K562 (cell line): ENCODE data around the gene HMCN2. TPM values are rescaled to one million over a fixed set of nuclear protein-coding genes. Genes with fewer than 3 reads are reported as not detected.

Experiments
- ATAC-seq: fragments of 200-7000 bp; cut with Tn5 transposase; 3 replicates; pipeline ENCODE4 v1.9.1; 2020; ENCODE audit warnings: moderate library complexity
- BruUV-seq: library from RNA; stranded (reverse); fragments of 400-500 nt; replicated peaks from 2 replicates; lab custom pipeline; 2021; lab: Mats Ljungman, UMichigan
- CTCF ChIA-PET: fragments of 300-600 bp; formaldehyde crosslinking; extraction: SDS; loops from one replicate; lab custom pipeline; 2021; ENCODE audit warnings: low intra/inter-chr PET ratio; lab: Yijun Ruan, JAX
- POLR2A ChIA-PET: fragments of 300-600, 350-650 bp; sonication (Branson Sonifier 250); formaldehyde crosslinking; extraction: SDS; loops from one replicate; lab custom pipeline; 2021; ENCODE audit warnings: antibody characterized with exemption, inconsistent platforms; lab: Yijun Ruan, JAX
- DNase-seq, 4 experiments: peaks; one replicate each; pipeline versions ENCODE4 v3.0.0 to v3.0.0-alpha.2; 2011 to 2018; ENCODE audit warnings: low spot score in 3 of 4, mixed read lengths in 3 of 4; ENCODE audit errors: extremely low read depth in 1 of 4
- FAIRE-seq: peaks from 2 replicates; lab custom pipeline; 2011; peaks lifted over from hg19 to GRCh38; lab: Jason Lieb, UNC
- H2AFZ ChIP-seq: 2 replicates; pipeline ENCODE4 v1.6.0; 2011; ENCODE audit warnings: low read depth, low read length, control low read depth, inconsistent platforms
- H3K27ac ChIP-seq: fragments of 200-600 bp; 3 replicates; pipeline ENCODE4 v1.8.0; 2011; ENCODE audit warnings: low read depth, mild to moderate bottlenecking, control low read depth, inconsistent platforms, low read length, moderate library complexity, mixed read lengths; ENCODE audit errors: extremely low read depth
- H3K27me3 ChIP-seq, 2 experiments: fragments of 300-600 bp in 1 of 2; 2 replicates in 1 of 2; 3 replicates in 1 of 2; pipeline versions ENCODE4 v1.6.0 to v1.8.0; 2011; ENCODE audit warnings: inconsistent platforms in 2 of 2, low read length in 2 of 2, mild to moderate bottlenecking in 1 of 2, mixed read lengths in 1 of 2, moderate library complexity in 1 of 2; ENCODE audit not compliant: control insufficient read depth in 2 of 2, insufficient read depth in 2 of 2
- H3K36me3 ChIP-seq: fragments of 300-600 bp; 3 replicates; pipeline ENCODE4 v1.8.0; 2011; ENCODE audit warnings: mild to moderate bottlenecking, low read length, inconsistent platforms; ENCODE audit not compliant: control insufficient read depth, insufficient read depth
- H3K4me1 ChIP-seq, 2 experiments: fragments of 200-600 bp in 1 of 2; replicated peaks in 1 of 2; 2 replicates in 1 of 2; 3 replicates in 1 of 2; pipeline versions ENCODE4 v1.5.1 to v1.8.0; 2011; ENCODE audit warnings: inconsistent platforms in 2 of 2, low read length in 2 of 2, mild to moderate bottlenecking in 1 of 2, mixed read lengths in 1 of 2, moderate library complexity in 1 of 2; ENCODE audit not compliant: control insufficient read depth in 2 of 2, insufficient read depth in 2 of 2
- H3K4me2 ChIP-seq: 2 replicates; pipeline ENCODE4 v1.6.1; 2011; ENCODE audit warnings: low read length, control low read depth, inconsistent platforms, mixed read lengths; ENCODE audit not compliant: insufficient read depth
- H3K4me3 ChIP-seq: fragments of 200-600 bp; sonication (generic), shearing (Covaris generic); 2 replicates; pipeline ENCODE4 v1.5.1; 2016; ENCODE audit warnings: control low read depth, inconsistent platforms
- H3K79me2 ChIP-seq: fragments of 200-600 bp; 3 replicates; pipeline ENCODE4 v1.8.0; 2011; ENCODE audit warnings: low read length, inconsistent platforms; ENCODE audit not compliant: control insufficient read depth, insufficient read depth
- H3K9ac ChIP-seq, 2 experiments: 2 replicates each; pipeline versions ENCODE4 v1.6.0 to v1.6.1; 2011; ENCODE audit warnings: low read depth in 2 of 2, low read length in 2 of 2, control low read depth in 1 of 2, inconsistent platforms in 1 of 2, mild to moderate bottlenecking in 1 of 2, mixed read lengths in 1 of 2; ENCODE audit not compliant: insufficient read depth in 1 of 2
- H3K9me1 ChIP-seq: one replicate; pipeline ENCODE4 v1.6.0; 2011; ENCODE audit warnings: inconsistent platforms, mild to moderate bottlenecking, low read length, moderate library complexity; ENCODE audit not compliant: control insufficient read depth, insufficient read depth
- H3K9me3 ChIP-seq: replicated peaks from 2 replicates; pipeline ENCODE4 v1.5.1; 2011; ENCODE audit warnings: low read depth, low read length, inconsistent platforms; ENCODE audit not compliant: control insufficient read depth, insufficient read depth
- H4K20me1 ChIP-seq: replicated peaks from 2 replicates; pipeline ENCODE4 v1.6.1; 2011; ENCODE audit warnings: low read length, inconsistent platforms, mixed read lengths; ENCODE audit not compliant: control insufficient read depth, insufficient read depth
- CSDE1 ChIP-seq, 2 experiments: fragments of 450-650 bp; IDR thresholded peaks; 2 replicates each; pipeline ENCODE4 v1.6.1; 2016; ENCODE audit warnings: mild to moderate bottlenecking in 1 of 2
- CXXC5 ChIP-seq: fragments of 250-450 bp; sonication (Bioruptor Pico); IDR thresholded peaks from 2 replicates; pipeline ENCODE4 v1.8.0; 2022; ENCODE audit warnings: inconsistent platforms, mild to moderate bottlenecking, moderate library complexity
- FOXP1 ChIP-seq: sonication (generic); formaldehyde crosslinking; IDR thresholded peaks from 2 replicates; pipeline ENCODE4 v1.8.0; 2022; ENCODE audit warnings: mild to moderate bottlenecking, missing genetic modification reagents
- GATAD2B ChIP-seq: fragments of 450-650 bp; IDR thresholded peaks from 2 replicates; pipeline ENCODE4 v1.6.1; 2017; ENCODE audit warnings: mild to moderate bottlenecking, borderline replicate concordance
- HMG20B ChIP-seq: fragments of 250-450 bp; sonication (Bioruptor Pico); IDR thresholded peaks from 2 replicates; pipeline ENCODE4 v1.5.0; 2021; ENCODE audit warnings: mild to moderate bottlenecking
- JUND ChIP-seq, 2 experiments: IDR thresholded peaks; 2 replicates in 1 of 2; 3 replicates in 1 of 2; pipeline ENCODE4 v1.6.1; 2011; ENCODE audit warnings: borderline replicate concordance in 2 of 2, low read depth in 2 of 2, low read length in 2 of 2, improper control_type of control experiment in 1 of 2, missing biosample characterization in 1 of 2, missing genetic modification characterization in 1 of 2, missing genetic modification reagents in 1 of 2
- KLF10 ChIP-seq: fragments of 250-450 bp; sonication (Bioruptor Pico); IDR thresholded peaks from 2 replicates; pipeline ENCODE4 v1.6.1; 2021; ENCODE audit warnings: matching md5 sums
- MED1 ChIP-seq: sonication (generic); formaldehyde crosslinking; IDR thresholded peaks from 2 replicates; pipeline ENCODE4 v1.8.1; 2023; ENCODE audit warnings: missing genetic modification reagents, borderline replicate concordance
- OTX1 ChIP-seq: fragments of 450-650 bp; formaldehyde crosslinking; IDR thresholded peaks from 2 replicates; pipeline ENCODE4 v1.4.0; 2022; ENCODE audit warnings: mild to moderate bottlenecking
- POLR2AphosphoS2 ChIP-seq: IDR thresholded peaks from 2 replicates; pipeline ENCODE4 v1.6.1; 2012; ENCODE audit warnings: low read length, improper control_type of control experiment
- SMARCA5 ChIP-seq: fragments of 450-650 bp; IDR thresholded peaks from 2 replicates; pipeline ENCODE4 v1.6.1; 2016
- SP2 ChIP-seq: IDR thresholded peaks from 2 replicates; pipeline ENCODE4 v1.6.1; 2011; ENCODE audit warnings: mild to moderate bottlenecking, low read depth, low read length, moderate library complexity; ENCODE audit not compliant: poor library complexity, severe bottlenecking; ENCODE audit errors: extremely low read depth
- ZC3H8 ChIP-seq: fragments of 450-650 bp; IDR thresholded peaks from 2 replicates; pipeline ENCODE4 v1.6.1; 2017
- ZNF121 ChIP-seq: sonication (generic); formaldehyde crosslinking; conservative IDR thresholded peaks from 2 replicates; pipeline ENCODE4 v1.8.0; 2022; ENCODE audit warnings: missing genetic modification reagents
- WGBS: fragments of 100-300 bp; shearing (Covaris generic); methylation state at CpG from one replicate; pipeline ENCODE4 v1.1.6; 2016; ENCODE audit warnings: low coverage, mixed read lengths; ENCODE audit not compliant: insufficient coverage; ENCODE audit errors: missing lambda C conversion rate; 5-methylcytosine and 5-hydroxymethylcytosine counted together
- in situ Hi-C: fragments of 300-500 bp; cut with MboI; formaldehyde crosslinking; loops from 4 replicates; pipeline ENCODE4 v1.15.0; 2018; ENCODE audit warnings: inconsistent platforms, mixed read lengths
- intact Hi-C: fragments of 100-400 bp; cut with micrococcal nuclease; formaldehyde crosslinking; loops from 2 replicates; pipeline ENCODE4 v1.14.2; 2022
- polyA plus RNA-seq, 8 experiments: library from polyadenylated mRNA; depleted of rRNA in 4 of 8; stranded (reverse) in 5 of 8; unstranded in 3 of 8; fragments of >200 nt; fragmentation: Nextera tagmentation in 2 of 8; fragmentation: Illumina TruSeq in 1 of 8; extraction: Ambion mirVana in 2 of 8; extraction: Trizol in 1 of 8; gene quantifications; 2 replicates each; pipeline versions ENCODE4 v1.2.1 to v1.2.3, GENCODE V29; 2011 to 2014; ENCODE audit warnings: inconsistent platforms in 1 of 8, missing spikeins in 1 of 8
- total RNA-seq, 7 experiments: library from RNA; depleted of rRNA in 6 of 7; stranded (reverse); fragments of >200 nt in 6 of 7; fragmentation: Illumina TruSeq in 2 of 7; extraction: Trizol in 2 of 7; gene quantifications; 2 replicates each; pipeline versions ENCODE4 v1.2.1 to v1.2.3, GENCODE V29; 2011 to 2021; ENCODE audit warnings: low replicate concordance in 1 of 7
- TF ChIP-seq, protein P1 (sequence below): IDR thresholded peaks from 3 replicates; pipeline ENCODE4 v1.6.1; 2011; ENCODE audit warnings: borderline replicate concordance, mild to moderate bottlenecking; ENCODE audit not compliant: insufficient read length, insufficient read depth
- TF ChIP-seq, protein P2 (sequence below): sonication (generic); formaldehyde crosslinking; IDR thresholded peaks from 2 replicates; pipeline ENCODE4 v1.8.0; 2022; ENCODE audit warnings: missing genetic modification reagents, mild to moderate bottlenecking, borderline replicate concordance
- TF ChIP-seq, protein P3 (sequence below): fragments of 450-650 bp; IDR thresholded peaks from 2 replicates; pipeline ENCODE4 v1.6.1; 2017; ENCODE audit warnings: antibody characterized with exemption, mild to moderate bottlenecking

HMCN2 gene
- total and polyA plus RNA-seq, 9 of the 15 experiments (the other 6 are each of a cell fraction or from before 2014, with no cell fraction given): 0.01 TPM; not detected in 8

DNA sequence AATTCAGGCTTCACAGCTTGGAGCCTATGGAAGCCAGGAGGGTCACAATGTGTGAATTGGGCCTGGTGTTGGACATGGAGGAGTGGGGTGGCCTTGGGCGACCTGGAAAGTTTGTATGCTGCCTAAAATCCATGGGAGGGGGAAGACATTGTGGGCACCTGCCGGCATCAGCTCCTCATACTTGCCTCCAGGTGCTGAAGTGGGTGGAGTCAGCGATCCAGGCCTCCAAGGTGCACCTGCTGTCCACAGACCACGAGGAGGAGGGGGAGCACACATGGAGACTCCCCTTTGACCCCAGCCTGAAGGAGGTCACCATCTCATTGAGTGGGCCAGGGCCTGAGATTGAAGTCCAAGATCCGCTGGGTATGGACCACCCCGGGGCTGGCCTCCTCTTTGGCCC is 29.1 kb downstream of the HMCN2 start:
- Histone ChIP-seq H3K9ac (no peak overlapping the region), H4K20me1 (no peaks in the 10 kb centered on the region), H3K4me3 (no peak overlapping the region), H3K27me3 (peaks cover 5 to 39% of the 10 kb centered on the region in 2 experiments; a peak in 4 of 5 replicates), H3K27ac (no peak overlapping the region), H3K9me3 (no peaks in the 10 kb centered on the region), H3K79me2 (no peaks in the 10 kb centered on the region), H2AFZ (no peak overlapping the region), H3K36me3 (no peaks in the 10 kb centered on the region), H3K4me2 (no peak overlapping the region), H3K4me1 (no peaks in the 10 kb centered on the region), H3K9me1 (peaks cover 5% of the 10 kb centered on the region)
- 4% methylated on average over 6 of the region's 6 CpGs for WGBS
- no TSS peak for BruUV-seq
- ChIA-PET POLR2A (no interaction called here), CTCF (no interaction called here)
- in situ Hi-C loops: no loop called here
- DNase-seq (no peak), FAIRE-seq (no peak), ATAC-seq (no peak)
- TF ChIP-seq KLF10 (CRISPR knock-in tag) (no peak), OTX1 (CRISPR knock-in tag) (no peak), ZC3H8 (no peak), FOXP1 (no peak), JUND (IDR thresholded peaks at IDR 0.05; ENCODE audit: borderline replicate concordance, low read depth, low read length) (no peak), JUND (tag; IDR thresholded peaks at IDR 0.05; ENCODE audit: borderline replicate concordance, low read depth, low read length) (no peak), POLR2AphosphoS2 (no peak), CXXC5 (CRISPR knock-in tag) (no peak), SP2 (no peak), MED1 (no peak), CSDE1 (IDR thresholded peaks at IDR 0.05) (no peak), SMARCA5 (no peak), GATAD2B (no peak), ZNF121 (no peak), HMG20B (CRISPR knock-in tag) (no peak)
- TF ChIP-seq, protein P1, sequence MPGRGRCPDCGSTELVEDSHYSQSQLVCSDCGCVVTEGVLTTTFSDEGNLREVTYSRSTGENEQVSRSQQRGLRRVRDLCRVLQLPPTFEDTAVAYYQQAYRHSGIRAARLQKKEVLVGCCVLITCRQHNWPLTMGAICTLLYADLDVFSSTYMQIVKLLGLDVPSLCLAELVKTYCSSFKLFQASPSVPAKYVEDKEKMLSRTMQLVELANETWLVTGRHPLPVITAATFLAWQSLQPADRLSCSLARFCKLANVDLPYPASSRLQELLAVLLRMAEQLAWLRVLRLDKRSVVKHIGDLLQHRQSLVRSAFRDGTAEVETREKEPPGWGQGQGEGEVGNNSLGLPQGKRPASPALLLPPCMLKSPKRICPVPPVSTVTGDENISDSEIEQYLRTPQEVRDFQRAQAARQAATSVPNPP: no peak
- TF ChIP-seq, protein P2, sequence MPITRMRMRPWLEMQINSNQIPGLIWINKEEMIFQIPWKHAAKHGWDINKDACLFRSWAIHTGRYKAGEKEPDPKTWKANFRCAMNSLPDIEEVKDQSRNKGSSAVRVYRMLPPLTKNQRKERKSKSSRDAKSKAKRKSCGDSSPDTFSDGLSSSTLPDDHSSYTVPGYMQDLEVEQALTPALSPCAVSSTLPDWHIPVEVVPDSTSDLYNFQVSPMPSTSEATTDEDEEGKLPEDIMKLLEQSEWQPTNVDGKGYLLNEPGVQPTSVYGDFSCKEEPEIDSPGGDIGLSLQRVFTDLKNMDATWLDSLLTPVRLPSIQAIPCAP: no peak
- TF ChIP-seq, protein P3, sequence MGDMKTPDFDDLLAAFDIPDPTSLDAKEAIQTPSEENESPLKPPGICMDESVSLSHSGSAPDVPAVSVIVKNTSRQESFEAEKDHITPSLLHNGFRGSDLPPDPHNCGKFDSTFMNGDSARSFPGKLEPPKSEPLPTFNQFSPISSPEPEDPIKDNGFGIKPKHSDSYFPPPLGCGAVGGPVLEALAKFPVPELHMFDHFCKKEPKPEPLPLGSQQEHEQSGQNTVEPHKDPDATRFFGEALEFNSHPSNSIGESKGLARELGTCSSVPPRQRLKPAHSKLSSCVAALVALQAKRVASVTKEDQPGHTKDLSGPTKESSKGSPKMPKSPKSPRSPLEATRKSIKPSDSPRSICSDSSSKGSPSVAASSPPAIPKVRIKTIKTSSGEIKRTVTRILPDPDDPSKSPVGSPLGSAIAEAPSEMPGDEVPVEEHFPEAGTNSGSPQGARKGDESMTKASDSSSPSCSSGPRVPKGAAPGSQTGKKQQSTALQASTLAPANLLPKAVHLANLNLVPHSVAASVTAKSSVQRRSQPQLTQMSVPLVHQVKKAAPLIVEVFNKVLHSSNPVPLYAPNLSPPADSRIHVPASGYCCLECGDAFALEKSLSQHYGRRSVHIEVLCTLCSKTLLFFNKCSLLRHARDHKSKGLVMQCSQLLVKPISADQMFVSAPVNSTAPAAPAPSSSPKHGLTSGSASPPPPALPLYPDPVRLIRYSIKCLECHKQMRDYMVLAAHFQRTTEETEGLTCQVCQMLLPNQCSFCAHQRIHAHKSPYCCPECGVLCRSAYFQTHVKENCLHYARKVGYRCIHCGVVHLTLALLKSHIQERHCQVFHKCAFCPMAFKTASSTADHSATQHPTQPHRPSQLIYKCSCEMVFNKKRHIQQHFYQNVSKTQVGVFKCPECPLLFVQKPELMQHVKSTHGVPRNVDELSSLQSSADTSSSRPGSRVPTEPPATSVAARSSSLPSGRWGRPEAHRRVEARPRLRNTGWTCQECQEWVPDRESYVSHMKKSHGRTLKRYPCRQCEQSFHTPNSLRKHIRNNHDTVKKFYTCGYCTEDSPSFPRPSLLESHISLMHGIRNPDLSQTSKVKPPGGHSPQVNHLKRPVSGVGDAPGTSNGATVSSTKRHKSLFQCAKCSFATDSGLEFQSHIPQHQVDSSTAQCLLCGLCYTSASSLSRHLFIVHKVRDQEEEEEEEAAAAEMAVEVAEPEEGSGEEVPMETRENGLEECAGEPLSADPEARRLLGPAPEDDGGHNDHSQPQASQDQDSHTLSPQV: no peak
- intact Hi-C loops: no loop called here
